H1 (cell line): ENCODE results near the gene TRIM28. TPM values are rescaled to one million over a fixed set of nuclear protein-coding genes. Genes with fewer than 3 reads are reported as not detected.

Source experiments
- CTCF ChIA-PET: fragments of 300-600 bp; sonication (Branson Sonifier 250); formaldehyde crosslinking; loops from one replicate; lab custom pipeline; 2021; ENCODE audit not compliant: partially characterized antibody; lab: Charles Lee
- POLR2A ChIA-PET: fragments of 300-600 bp; sonication (Branson Sonifier 250); formaldehyde crosslinking; loops from one replicate; lab custom pipeline; 2021; ENCODE audit warnings: inconsistent platforms; ENCODE audit not compliant: partially characterized antibody; lab: Charles Lee
- DNase-seq, 2 experiments: peaks; one replicate each; pipeline versions ENCODE4 v3.0.0 to v3.0.0-alpha.2; 2010 to 2022; ENCODE audit warnings: low spot score in 2 of 2, low read depth in 1 of 2, mixed read lengths in 1 of 2
- FAIRE-seq: peaks from 2 replicates; lab custom pipeline; 2011; peaks lifted over from hg19 to GRCh38; lab: Jason Lieb, UNC
- H2AFZ ChIP-seq: 2 replicates; pipeline ENCODE4 v1.8.1; 2012; ENCODE audit warnings: low read length, inconsistent platforms
- H2AK5ac ChIP-seq: 2 replicates; pipeline ENCODE4 v1.6.1; 2013; ENCODE audit warnings: low read depth, low read length
- H2BK120ac ChIP-seq: replicated peaks from 2 replicates; pipeline ENCODE3; 2013; ENCODE audit warnings: low read depth, low read length, inconsistent platforms
- H2BK12ac ChIP-seq: 2 replicates; pipeline ENCODE4 v1.6.1; 2013; ENCODE audit warnings: low read depth, low read length
- H2BK15ac ChIP-seq: 2 replicates; pipeline ENCODE4 v1.6.1; 2013; ENCODE audit warnings: low read length
- H2BK20ac ChIP-seq: 2 replicates; pipeline ENCODE4 v1.6.1; 2013; ENCODE audit warnings: low read length
- H2BK5ac ChIP-seq: 2 replicates; pipeline ENCODE4 v1.6.1; 2013; ENCODE audit warnings: low read depth, low read length
- H3K14ac ChIP-seq: 2 replicates; pipeline ENCODE4 v1.6.1; 2013; ENCODE audit warnings: inconsistent platforms; ENCODE audit not compliant: insufficient read length
- H3K18ac ChIP-seq: 2 replicates; pipeline ENCODE4 v1.6.1; 2013; ENCODE audit warnings: low read length; ENCODE audit errors: extremely low read depth
- H3K23ac ChIP-seq: 2 replicates; pipeline ENCODE4 v1.6.1; 2013; ENCODE audit warnings: inconsistent platforms; ENCODE audit not compliant: insufficient read length
- H3K23me2 ChIP-seq: 2 replicates; pipeline ENCODE4 v1.6.1; 2013; ENCODE audit warnings: low read depth, low read length
- H3K27ac ChIP-seq: 2 replicates; pipeline ENCODE4 v1.6.1; 2011; ENCODE audit warnings: low read depth, low read length, inconsistent platforms
- H3K27me3 ChIP-seq, 4 experiments: replicated peaks in 1 of 4; 1 replicate in 1 of 4; 2 replicates in 3 of 4; pipeline versions ENCODE4 v1.6.1 to v1.8.1; 2011 to 2013; ENCODE audit warnings: low read length in 3 of 4, mild to moderate bottlenecking in 3 of 4, inconsistent platforms in 2 of 4, mixed read lengths in 2 of 4, moderate library complexity in 1 of 4; ENCODE audit not compliant: control insufficient read depth in 3 of 4, insufficient read depth in 3 of 4; ENCODE audit errors: extremely low read depth in 1 of 4
- H3K36me3 ChIP-seq, 4 experiments: 2 replicates each; pipeline versions ENCODE4 v1.6.1 to v1.8.1; 2011 to 2013; ENCODE audit warnings: mild to moderate bottlenecking in 4 of 4, low read length in 3 of 4, moderate library complexity in 2 of 4, control low read depth in 1 of 4, inconsistent platforms in 1 of 4; ENCODE audit not compliant: insufficient read depth in 4 of 4, control insufficient read depth in 2 of 4
- H3K4ac ChIP-seq: replicated peaks from 2 replicates; pipeline ENCODE3; 2013; ENCODE audit warnings: low read length, low read depth, mixed read lengths, inconsistent platforms; ENCODE audit not compliant: insufficient read length
- H3K4me1 ChIP-seq, 4 experiments: replicated peaks in 1 of 4; 1 replicate in 1 of 4; 2 replicates in 3 of 4; pipeline versions ENCODE4 v1.6.1 to v1.8.1; 2011 to 2013; ENCODE audit warnings: low read length in 3 of 4, inconsistent platforms in 2 of 4, mixed read lengths in 1 of 4; ENCODE audit not compliant: insufficient read depth in 4 of 4, control insufficient read depth in 3 of 4
- H3K4me2 ChIP-seq, 2 experiments: 2 replicates each; pipeline versions ENCODE4 v1.6.1 to v1.8.1; 2011 to 2013; ENCODE audit warnings: low read depth in 2 of 2, low read length in 2 of 2, control low read depth in 1 of 2, inconsistent platforms in 1 of 2, mild to moderate bottlenecking in 1 of 2; ENCODE audit not compliant: insufficient read depth in 1 of 2
- H3K4me3 ChIP-seq, 4 experiments: fragments of 200-600, 300-600 bp in 1 of 4; sonication (generic), shearing (Covaris generic), sonication (Bioruptor Twin) in 1 of 4; 2 replicates each; pipeline versions ENCODE4 v1.5.1 to v1.8.1; 2011 to 2016; ENCODE audit warnings: low read length in 4 of 4, low read depth in 3 of 4, control low read depth in 2 of 4, inconsistent platforms in 2 of 4, mild to moderate bottlenecking in 2 of 4, mixed read lengths in 1 of 4, moderate library complexity in 1 of 4; ENCODE audit not compliant: insufficient read depth in 2 of 4; ENCODE audit errors: extremely low read depth in 1 of 4
- H3K56ac ChIP-seq: replicated peaks from 2 replicates; pipeline ENCODE3; 2013; ENCODE audit warnings: low read depth, mild to moderate bottlenecking, mixed read lengths, low read length, inconsistent platforms; ENCODE audit not compliant: insufficient read length
- H3K79me1 ChIP-seq: 2 replicates; pipeline ENCODE4 v1.6.1; 2013; ENCODE audit warnings: low read depth, low read length, control low read depth
- H3K79me2 ChIP-seq, 2 experiments: 2 replicates each; pipeline versions ENCODE4 v1.6.1 to v1.8.1; 2012 to 2013; ENCODE audit warnings: low read length in 2 of 2, mild to moderate bottlenecking in 2 of 2, inconsistent platforms in 1 of 2; ENCODE audit not compliant: insufficient read depth in 2 of 2, control insufficient read depth in 1 of 2
- H3K9ac ChIP-seq, 4 experiments: replicated peaks in 1 of 4; 1 replicate in 1 of 4; 2 replicates in 3 of 4; pipeline versions ENCODE4 v1.6.1 to v1.8.1; 2011 to 2013; ENCODE audit warnings: low read depth in 3 of 4, low read length in 3 of 4, control low read depth in 2 of 4, mild to moderate bottlenecking in 2 of 4, moderate library complexity in 2 of 4, inconsistent platforms in 1 of 4; ENCODE audit errors: extremely low read depth in 1 of 4
- H3K9me3 ChIP-seq, 2 experiments: 2 replicates each; pipeline versions ENCODE4 v1.6.1 to v1.8.1; 2012 to 2013; ENCODE audit warnings: mild to moderate bottlenecking in 2 of 2, moderate library complexity in 2 of 2, control low read depth in 1 of 2, inconsistent platforms in 1 of 2, low read depth in 1 of 2, low read length in 1 of 2, mixed read lengths in 1 of 2; ENCODE audit not compliant: insufficient read depth in 2 of 2
- H4K20me1 ChIP-seq, 2 experiments: replicated peaks in 1 of 2; 2 replicates each; pipeline versions ENCODE3 to v1.8.1; 2011 to 2013; ENCODE audit warnings: inconsistent platforms in 2 of 2, low read length in 2 of 2, mild to moderate bottlenecking in 1 of 2; ENCODE audit not compliant: insufficient read depth in 2 of 2, control insufficient read depth in 1 of 2
- H4K5ac ChIP-seq: 2 replicates; pipeline ENCODE4 v1.6.1; 2013; ENCODE audit warnings: low read length, low read depth, mixed read lengths, inconsistent platforms; ENCODE audit not compliant: insufficient read length
- H4K8ac ChIP-seq: 2 replicates; pipeline ENCODE4 v1.8.0; 2013; ENCODE audit warnings: mild to moderate bottlenecking, moderate library complexity, low read length, inconsistent platforms; ENCODE audit not compliant: insufficient read depth; ENCODE audit errors: extremely low read depth
- H4K91ac ChIP-seq: replicated peaks from 2 replicates; pipeline ENCODE3; 2013; ENCODE audit warnings: low read length, mixed read lengths, inconsistent platforms; ENCODE audit not compliant: insufficient read length
- BRCA1 ChIP-seq: IDR thresholded peaks from 2 replicates; pipeline ENCODE4 v1.6.1; 2012; ENCODE audit warnings: low read depth, low read length, improper control_type of control experiment
- GABPA ChIP-seq: IDR thresholded peaks from 2 replicates; pipeline ENCODE4 v1.6.1; 2011; ENCODE audit warnings: mild to moderate bottlenecking, low read length, moderate library complexity, borderline replicate concordance; ENCODE audit not compliant: insufficient read depth
- HDAC2 ChIP-seq, 2 experiments: fragments of 300-600 bp in 1 of 2; sonication (generic) in 1 of 2; IDR thresholded peaks; 2 replicates each; pipeline ENCODE4 v1.6.1; 2011 to 2012; ENCODE audit warnings: low read depth in 2 of 2, low read length in 2 of 2, mild to moderate bottlenecking in 2 of 2, moderate library complexity in 2 of 2, borderline replicate concordance in 1 of 2, inconsistent platforms in 1 of 2
- KDM5A ChIP-seq: fragments of 200-600 bp; IDR thresholded peaks from 2 replicates; pipeline ENCODE4 v1.7.1; 2012; ENCODE audit warnings: mild to moderate bottlenecking, low read length, inconsistent platforms, mixed read lengths
- WGBS, 2 experiments: shearing (Covaris generic) in 1 of 2; methylation state at CpG; one replicate each; pipeline versions ENCODE4 v1.1.6 to v1.1.7; 2013 to 2015; ENCODE audit warnings: low lambda C conversion rate in 2 of 2, mixed read lengths in 2 of 2, inconsistent platforms in 1 of 2, low coverage in 1 of 2, missing lambda C conversion rate in 1 of 2; ENCODE audit not compliant: insufficient replicate concordance in 2 of 2, insufficient coverage in 1 of 2, insufficient read length in 1 of 2; ENCODE audit errors: extremely low coverage in 1 of 2, missing lambda C conversion rate in 1 of 2; 5-methylcytosine and 5-hydroxymethylcytosine counted together
- polyA plus RNA-seq, 7 experiments: library from polyadenylated mRNA; depleted of rRNA in 3 of 7; stranded (reverse) in 5 of 7; unstranded in 2 of 7; fragments of >200 nt in 5 of 7; fragments of 200-250 nt in 2 of 7; gene quantifications; 1 replicate in 5 of 7; 2 replicates in 1 of 7; 4 replicates in 1 of 7; pipeline versions ENCODE4 v1.2.1 to v1.2.3, GENCODE V29; 2011 to 2013; ENCODE audit warnings: missing spikeins in 2 of 7, mixed read lengths in 2 of 7
- total RNA-seq: library from RNA; stranded (reverse); fragmentation: NEBNext Ultra II Directional; extraction: Animal tissue kit (Norgen Biotek cat#: 25700); gene quantifications from 2 replicates; pipeline ENCODE4 v1.2.1, GENCODE V29; 2021
- TF ChIP-seq, protein P1 (sequence below): IDR thresholded peaks from 2 replicates; pipeline ENCODE4 v1.6.1; 2011; ENCODE audit warnings: low read length, improper control_type of control experiment

TRIM28 gene
- total and polyA plus RNA-seq, 2 of the 8 experiments (the other 6 are each of a cell fraction or from before 2014, with no cell fraction given) = 1,433 to 1,442 TPM

DNA sequence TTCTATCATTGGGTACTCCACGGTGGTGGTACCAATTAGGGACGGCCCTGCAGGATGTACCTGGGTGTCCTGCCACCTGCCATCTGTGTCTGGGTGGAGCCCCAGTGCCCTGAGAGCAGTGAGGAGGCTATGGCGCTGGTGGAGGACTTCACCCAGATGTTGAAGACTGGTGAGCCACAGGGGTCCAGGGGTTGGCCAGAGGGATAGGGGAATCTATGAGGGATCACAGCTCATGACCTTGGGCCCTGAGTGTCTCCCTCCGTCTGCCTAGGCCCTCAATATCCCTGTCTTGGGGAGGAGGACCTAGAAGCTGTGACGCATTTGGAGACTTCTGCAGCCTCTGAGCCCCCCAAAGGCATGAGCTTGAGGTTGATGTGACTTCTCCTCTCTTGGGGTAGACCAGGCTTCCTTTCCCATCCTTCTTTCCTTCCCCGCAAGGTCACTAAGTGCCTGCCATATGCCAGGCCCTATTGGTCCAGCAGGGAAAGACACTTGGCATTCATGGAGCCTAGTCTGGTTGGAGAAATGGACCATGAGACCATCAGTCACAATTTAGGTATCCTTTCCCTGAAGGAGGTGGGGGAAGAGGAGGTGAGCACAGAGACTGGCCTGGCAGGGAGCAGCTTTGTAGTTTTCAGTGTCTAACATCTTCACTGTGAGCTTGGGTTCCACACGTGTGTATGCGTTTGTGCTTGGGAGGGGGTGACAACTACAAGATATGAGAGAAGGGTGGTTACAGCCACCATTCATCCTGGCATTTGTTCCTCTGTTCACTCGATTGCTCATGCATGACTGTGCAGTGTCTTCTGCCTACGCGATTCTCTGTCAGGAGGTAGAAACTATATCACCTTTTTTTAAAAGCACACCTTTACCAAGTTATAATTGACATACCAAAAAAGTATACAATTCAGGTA lies 34.4 kb downstream of the TRIM28 start:
- WGBS, 2 experiments = 93% methylated on average over 11 of the region's 11 CpGs; no CpG with 5 or more reads in 1 of the 2 experiments
- Histone ChIP-seq H2BK20ac (no peak overlapping the region), H2BK15ac (no peak overlapping the region), H3K56ac (no peak overlapping the region), H3K23ac (no peak overlapping the region), H4K8ac (no peak overlapping the region), H3K4me3 (no peak overlapping the region), H3K4ac (no peak overlapping the region), H3K14ac (no peak overlapping the region), H3K18ac (no peak overlapping the region), H4K5ac (no peak overlapping the region), H2AFZ (no peak overlapping the region), H3K79me1 (no peaks in the 10 kb centered on the region), H3K4me1 (peaks cover 0 to 14% (median 0%) of the 10 kb centered on the region in 4 experiments; a peak in 4 of 7 replicates), H4K91ac (no peak overlapping the region), H2BK12ac (0 out of 2 replicates have a peak overlapping the region, but pooled peaks have one; percentile 27), H3K9me3 (no peaks in the 10 kb centered on the region), H3K4me2 (no peak overlapping the region), H4K20me1 (peaks cover 0 to 11% of the 10 kb centered on the region in 2 experiments), H3K27me3 (no peaks in the 10 kb centered on the region), H2BK120ac (no peak overlapping the region), H3K27ac (no peak overlapping the region), H3K23me2 (peaks cover 11% of the 10 kb centered on the region), H2AK5ac (peak overlapping the region; percentile 67; the same call in 1 of the 2 replicates), H2BK5ac (no peak overlapping the region), H3K9ac (no peak overlapping the region), H3K36me3 (peaks cover 0 to 3% (median 0%) of the 10 kb centered on the region in 4 experiments; a peak in 1 of 8 replicates), H3K79me2 (peaks cover 0 to 3% of the 10 kb centered on the region in 2 experiments; a peak in 1 of 4 replicates)
- CTCF ChIA-PET = interaction anchor here (0.9 to 3.1 kb wide), 5 partner anchors 16 to 60 kb away, joined by 3 to 18 read pairs (median 7); partner anchors contain the start of gene ZBTB45
- FAIRE-seq = no peak
- DNase-seq = no peak
- POLR2A ChIA-PET = interaction anchor here (0.7 to 8.4 kb wide), 6 partner anchors 16 to 78 kb away, joined by 3 to 82 read pairs (median 4); partner anchors contain the start of gene ZBTB45
- TF ChIP-seq BRCA1 (no peak), GABPA (no peak), HDAC2 (IDR thresholded peaks at IDR 0.05; ENCODE audit: borderline replicate concordance in 1 of 2, low read depth in 2 of 2, low read length in 2 of 2) (no peak), KDM5A (no peak)
- TF ChIP-seq, protein P1, sequence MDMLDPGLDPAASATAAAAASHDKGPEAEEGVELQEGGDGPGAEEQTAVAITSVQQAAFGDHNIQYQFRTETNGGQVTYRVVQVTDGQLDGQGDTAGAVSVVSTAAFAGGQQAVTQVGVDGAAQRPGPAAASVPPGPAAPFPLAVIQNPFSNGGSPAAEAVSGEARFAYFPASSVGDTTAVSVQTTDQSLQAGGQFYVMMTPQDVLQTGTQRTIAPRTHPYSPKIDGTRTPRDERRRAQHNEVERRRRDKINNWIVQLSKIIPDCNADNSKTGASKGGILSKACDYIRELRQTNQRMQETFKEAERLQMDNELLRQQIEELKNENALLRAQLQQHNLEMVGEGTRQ = no peak
